NCI-H1436 (cell line): Measurements from ENCODE around the gene HOXB7.
A peak's percentile ranks its signal among the peaks of the same experiment; 100 is the strongest.

Source experiments
- DNase-seq: peaks from one replicate; lab custom pipeline; 2025; lab: John Stamatoyannopoulos, UW

Gene HOXB7

GRCh38 chr17:48579471-48579759 is 31.4 kb downstream of the HOXB7 start:
- no peak for DNase-seq

DNA sequence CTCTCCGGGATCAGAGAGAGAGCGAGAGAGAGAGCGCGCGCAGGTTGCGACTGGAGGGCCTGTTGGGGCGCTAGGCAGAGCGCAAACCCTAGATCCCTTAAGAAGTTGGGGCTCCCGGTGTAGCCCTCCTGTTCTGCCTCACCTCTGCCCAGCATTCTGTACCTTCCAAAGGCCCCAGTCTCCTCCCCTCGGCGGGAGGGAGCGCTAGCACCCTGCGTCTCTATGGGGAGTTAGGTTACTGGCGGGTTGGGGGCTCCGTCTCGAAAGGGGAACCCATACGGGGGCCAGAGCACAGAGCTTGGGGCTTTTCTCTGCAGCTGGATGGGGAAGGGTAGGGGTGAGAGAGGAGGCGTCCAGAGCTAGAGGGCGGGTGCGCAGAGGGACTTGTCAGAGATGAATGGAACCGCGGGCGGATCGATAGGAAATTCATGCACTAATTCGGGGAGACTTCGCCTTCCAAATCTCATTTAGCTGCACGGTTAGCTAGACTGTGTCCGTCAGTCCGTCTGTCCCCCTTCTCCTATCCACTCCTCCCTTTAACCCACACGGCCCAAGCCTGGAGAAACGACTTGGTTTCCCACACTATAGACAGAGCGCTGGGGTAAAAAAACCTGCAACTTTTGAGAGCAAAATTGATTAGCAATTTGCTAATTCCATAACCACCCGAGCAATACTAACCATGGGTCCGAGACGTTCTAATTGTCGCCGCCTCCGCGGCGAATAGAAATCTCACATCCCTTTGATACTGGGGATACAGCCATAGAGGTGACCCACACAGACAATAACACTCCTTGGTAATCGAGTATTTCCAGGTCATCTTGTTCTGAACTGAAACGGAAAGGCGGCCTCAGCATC is 32.0 kb downstream of the HOXB7 start:
- DNase-seq = no peak

DNA sequence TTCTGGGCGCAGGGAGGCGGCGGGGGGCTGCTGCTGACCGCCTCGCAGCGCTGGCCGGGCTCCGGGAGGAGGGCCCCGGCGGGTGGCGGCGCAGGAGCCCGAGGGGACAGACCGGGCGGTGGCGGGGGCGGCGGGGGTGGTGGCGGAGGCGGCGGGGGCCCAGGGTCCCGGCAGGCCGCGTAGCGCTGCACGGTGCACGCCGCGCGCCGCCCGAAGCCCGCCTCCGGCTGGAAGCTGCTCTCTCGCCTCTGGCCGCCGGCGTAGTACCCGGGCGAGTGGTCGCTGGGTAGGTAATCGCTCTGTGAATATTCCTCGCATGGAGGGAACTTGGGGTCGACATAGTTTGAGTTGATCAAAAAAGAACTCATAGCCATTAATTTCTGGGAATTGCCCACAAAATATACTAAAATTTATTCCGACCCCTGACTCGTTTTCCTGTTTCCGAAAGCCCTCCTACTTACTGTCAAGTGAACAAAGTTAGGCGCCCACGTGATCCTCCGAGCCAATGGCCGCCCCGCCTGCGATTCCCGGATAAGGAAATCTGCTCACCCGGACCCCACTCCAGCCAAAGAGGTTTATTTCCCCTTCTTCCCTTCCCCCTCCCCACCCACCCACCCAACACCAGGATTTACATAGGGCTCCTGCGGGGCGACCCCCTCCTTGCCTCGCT is 32.7 kb downstream of the HOXB7 start, which contains the start of gene HOXB4:
TSS of gene HOXB4 (minus strand) at position 405 of the 670 bp plus-strand sequence. CDS start at position 374, 31 bp downstream.
- peak; percentile 38 for DNase-seq

GRCh38 chr17:48577330-48577945 is 33.4 kb downstream of the HOXB7 start:
- no peak for DNase-seq

- DNase-seq = no peak
Observed at GRCh38 chr17:48576479-48577309, 34.1 kb downstream of the HOXB7 start.

GRCh38 chr17:48575673-48576478 is 34.9 kb downstream of the HOXB7 start:
- no peak for DNase-seq

- peak; percentile 31 for DNase-seq
Observed at GRCh38 chr17:48575066-48575582, 35.7 kb downstream of the HOXB7 start.

DNA sequence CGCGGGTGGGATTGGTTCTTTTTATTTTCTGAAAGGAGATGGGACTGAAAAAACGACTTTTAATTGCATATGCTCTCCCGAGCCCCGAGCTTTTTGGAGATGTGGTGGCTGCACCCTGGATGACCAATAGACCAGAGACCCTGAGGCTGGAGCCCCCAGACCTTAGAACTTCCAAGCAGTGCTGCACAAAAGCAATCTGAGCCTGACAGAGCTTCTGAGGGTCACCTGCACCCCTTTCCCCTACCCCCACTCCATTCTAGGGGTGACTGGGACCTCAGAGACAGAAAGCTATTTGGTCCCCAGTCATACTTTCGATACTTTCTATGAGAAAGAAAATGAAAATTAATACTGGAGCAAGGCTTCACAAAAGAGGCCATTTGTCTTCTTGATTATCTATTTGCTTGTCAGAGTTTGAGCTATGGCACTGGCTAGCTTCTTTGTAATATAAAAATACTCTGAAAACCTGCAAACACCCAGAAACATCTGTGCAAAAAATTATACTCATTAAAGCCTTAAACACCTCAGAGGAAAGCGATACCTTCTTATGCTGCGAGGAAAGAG is 36.2 kb downstream of the HOXB7 start:
- DNase-seq = no peak

DNA sequence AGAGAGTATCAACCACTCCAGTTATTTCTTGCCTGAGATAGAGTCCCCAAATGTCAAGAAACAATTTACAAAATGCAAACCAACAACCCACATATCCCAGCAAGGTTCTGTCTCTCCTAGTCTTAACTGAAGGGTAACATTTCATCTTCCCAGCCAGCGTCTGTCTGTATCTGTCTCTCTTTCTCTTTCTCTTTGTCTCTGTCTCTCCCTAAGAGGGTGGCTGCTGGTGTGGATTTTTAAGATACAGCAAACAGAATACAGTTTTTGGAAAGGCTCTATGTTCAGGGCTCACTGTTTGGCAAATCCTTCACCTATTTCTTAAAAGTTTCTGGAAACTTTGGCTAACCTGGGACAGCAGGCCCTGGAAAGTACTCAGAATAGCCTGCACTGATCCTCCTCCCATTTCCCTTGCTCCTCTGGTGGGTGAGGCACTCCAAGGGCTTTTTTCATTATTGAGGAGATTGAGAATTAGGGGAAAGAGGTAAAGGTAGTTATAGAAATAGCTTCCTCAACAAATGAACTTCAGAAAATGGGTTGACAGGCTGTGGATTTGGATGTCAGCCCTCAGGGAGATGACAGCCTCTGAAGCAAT is 38.9 kb downstream of the HOXB7 start:
- DNase-seq = no peak

DNA sequence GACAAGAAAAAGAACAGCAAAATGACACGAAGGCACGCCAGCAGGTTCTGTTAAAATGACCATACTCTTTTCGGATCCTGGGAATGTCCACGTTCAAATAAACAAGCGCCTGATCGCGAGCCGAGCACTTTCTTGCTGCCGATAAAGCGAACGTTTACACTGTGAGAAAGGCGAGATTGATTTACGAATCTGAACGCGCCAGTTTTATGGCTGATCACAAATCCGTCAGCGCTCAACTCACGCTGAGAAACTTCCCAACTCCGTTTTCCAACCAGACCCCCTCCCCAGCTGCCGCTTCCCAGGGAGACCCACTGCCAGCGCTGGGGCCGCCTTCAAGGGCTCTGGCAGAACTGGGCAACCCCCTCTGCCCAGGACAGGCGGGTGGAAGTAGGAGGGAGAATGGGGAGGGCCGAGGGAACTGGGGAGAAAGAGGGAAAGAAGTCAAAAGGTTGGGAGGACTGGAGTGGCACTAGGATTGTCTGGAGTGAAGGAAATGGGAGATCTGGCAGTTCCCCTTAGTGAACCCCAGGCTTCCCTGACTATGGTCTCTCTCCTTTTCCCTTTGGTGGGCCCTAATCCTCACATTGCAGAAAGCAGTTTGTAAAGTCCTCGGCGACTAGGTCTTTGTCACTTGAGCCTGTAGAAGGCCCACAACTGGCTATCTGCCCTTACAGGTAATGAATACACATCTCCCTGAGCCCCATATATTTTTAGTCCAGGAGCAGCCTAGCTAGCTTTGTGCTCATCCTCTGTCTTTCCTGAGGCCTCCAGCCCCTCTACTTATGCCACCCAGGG is 39.6 kb downstream of the HOXB7 start:
- no peak for DNase-seq

DNA sequence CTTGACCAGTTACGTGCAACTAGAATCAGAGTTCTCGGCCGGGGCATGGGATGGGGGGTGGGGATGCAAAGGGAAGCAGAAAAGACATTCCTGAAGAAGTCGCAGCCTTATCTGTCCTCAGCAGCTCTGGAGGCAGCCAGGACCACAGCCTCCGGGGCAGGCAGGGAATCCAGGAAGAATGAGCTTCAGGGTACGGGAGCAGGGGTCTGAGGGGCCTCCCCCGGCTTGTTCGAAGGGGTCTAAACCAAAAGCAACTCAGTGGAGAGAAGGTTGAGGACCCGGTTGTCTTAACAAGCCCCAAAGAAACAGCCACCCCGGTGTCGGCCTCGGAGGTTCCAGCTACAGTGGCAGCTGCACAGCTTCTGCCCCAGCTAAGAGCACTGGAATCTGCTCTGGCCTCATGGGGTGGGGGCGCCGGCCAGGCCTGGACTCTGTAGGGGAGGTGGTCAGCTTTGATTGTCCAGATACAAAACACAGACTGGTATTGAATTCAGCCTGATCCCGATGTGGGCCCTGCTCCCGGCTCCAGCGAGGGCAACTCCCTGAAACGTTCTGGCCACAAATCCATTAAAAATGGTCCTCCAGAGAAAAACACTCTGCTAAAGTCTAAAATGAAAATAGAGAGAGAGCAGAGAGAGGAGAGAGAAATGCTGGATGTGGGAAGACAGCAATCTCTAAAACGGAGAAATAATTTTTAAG is 40.3 kb downstream of the HOXB7 start:
- DNase-seq = no peak

DNA sequence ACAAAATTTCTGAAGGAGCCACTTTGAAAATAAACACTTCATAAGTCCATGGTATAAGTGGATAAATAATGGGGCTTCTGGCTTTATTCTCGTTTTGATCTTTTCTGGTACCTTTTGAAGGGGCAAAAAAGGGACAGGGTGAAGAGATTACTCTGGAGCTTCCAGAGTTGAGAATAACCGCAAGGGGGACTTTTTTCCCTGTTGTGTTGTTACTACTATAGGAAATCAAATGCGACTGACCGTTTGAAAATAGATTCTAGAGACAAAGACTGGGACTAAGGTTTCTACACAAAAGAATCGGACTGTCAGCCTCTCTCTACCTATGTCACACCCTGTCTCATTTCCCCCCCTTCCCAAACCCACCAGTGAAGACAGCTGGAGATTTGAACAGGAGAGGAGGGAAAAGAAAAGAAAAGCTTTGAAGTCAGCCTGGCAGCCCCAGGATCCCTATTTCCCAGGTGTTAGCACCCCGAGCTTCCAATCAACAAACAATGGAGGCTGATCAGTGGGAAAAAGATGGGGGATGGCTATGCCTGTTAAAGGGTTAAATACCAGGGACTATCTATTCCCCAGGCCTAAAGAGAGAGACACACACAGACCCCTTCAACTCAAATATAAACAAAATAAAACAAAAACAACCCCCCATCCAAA is 41.0 kb downstream of the HOXB7 start:
- DNase-seq = no peak

GRCh38 chr17:48569240-48569582 is 41.6 kb downstream of the HOXB7 start:
- no peak for DNase-seq

DNA sequence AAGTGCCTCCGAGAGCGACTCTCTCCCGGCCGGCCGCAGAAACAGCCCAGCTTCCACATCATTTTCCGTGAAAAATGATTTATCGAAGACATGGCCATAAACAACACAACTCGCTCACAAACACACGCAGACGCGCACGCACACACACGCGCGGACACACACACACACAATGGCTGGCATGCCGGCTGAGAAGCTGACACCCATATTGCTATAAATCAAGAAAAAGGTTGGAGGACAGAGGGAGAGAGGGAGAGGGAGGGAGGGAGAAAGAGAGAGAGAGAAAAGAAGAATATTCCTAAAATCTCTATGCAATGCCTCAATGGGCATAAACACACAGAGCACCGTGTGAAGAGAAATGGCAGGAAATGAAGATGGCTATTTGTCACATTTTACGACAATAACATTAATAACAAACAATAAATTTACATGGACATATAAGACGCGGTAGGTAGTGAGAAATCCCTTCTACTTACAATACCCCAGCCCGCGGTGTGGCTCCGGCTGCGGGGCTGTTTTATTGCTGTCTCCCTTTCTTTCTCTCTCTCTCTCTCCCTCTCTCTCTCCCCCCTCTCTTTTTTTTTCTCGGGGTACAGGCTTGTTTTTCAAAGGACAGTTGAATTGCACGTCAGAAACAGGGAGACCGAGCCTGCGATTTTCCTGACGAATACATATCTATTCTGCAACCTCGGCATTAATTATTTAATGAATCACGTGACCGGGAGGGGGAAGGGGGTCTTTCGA is 42.1 kb downstream of the HOXB7 start:
- no peak for DNase-seq

- no peak for DNase-seq
Observed at GRCh38 chr17:48567646-48568354, 43.0 kb downstream of the HOXB7 start.

GRCh38 chr17:48567209-48567608 is 43.6 kb downstream of the HOXB7 start:
- DNase-seq = no peak

DNA sequence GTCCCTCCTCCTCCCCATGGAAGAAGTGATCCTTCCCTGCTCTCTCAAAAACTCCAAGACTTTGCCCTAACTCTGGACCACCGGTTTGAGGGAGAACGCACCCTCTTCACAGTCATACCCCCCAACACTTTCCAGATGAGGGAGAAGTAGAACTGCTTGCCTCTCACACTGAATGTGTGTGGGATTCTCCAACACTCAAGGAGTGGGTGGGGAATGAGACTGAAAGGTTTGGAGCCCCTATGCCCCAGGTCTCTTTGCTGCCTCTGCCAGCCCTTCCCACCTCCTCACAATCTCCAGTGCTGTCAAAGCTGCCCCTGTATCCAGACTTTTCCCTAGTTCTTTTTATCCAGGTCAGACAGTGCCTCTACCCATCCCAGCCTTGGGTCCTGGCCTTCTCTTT is 44.1 kb downstream of the HOXB7 start:
- no peak for DNase-seq
